Transverse colon (tissue), 4 donors: ENCODE data around the gene TFAP2A. TPM values are rescaled to one million over a fixed set of nuclear protein-coding genes. Genes with fewer than 3 reads are reported as not detected.

ENCODE experiments used
- DNase-seq: peaks from one replicate; pipeline ENCODE4 v3.0.0-alpha.2; 2019
- H3K27ac ChIP-seq, 4 donors: fragments of 200-600 bp; sonication (generic); 2 replicates each; pipeline ENCODE4 v1.5.1; 2016 to 2018; ENCODE audit warnings: inconsistent platforms in 4 of 4
- H3K27me3 ChIP-seq: fragments of 200-600 bp; sonication (generic); 2 replicates; pipeline ENCODE4 v1.5.1; 2017; ENCODE audit warnings: inconsistent platforms
- H3K36me3 ChIP-seq, 4 donors: fragments of 200-600 bp; sonication (generic); 2 replicates each; pipeline ENCODE4 v1.5.1; 2017 to 2019; ENCODE audit warnings: inconsistent platforms in 4 of 4
- H3K4me1 ChIP-seq, 4 donors: fragments of 200-600 bp; sonication (generic); 2 replicates each; pipeline ENCODE4 v1.5.1; 2017 to 2020; ENCODE audit warnings: inconsistent platforms in 4 of 4
- H3K4me3 ChIP-seq, 4 donors: fragments of 200-600 bp; sonication (generic); 1 replicate in 1 of 4; 2 replicates in 3 of 4; pipeline versions ENCODE4 v1.5.1 to v1.6.1; 2017 to 2019; ENCODE audit warnings: inconsistent platforms in 4 of 4
- H3K9me3 ChIP-seq, 2 donors: fragments of 200-600 bp; sonication (generic); 2 replicates each; pipeline ENCODE4 v1.5.1; 2017 to 2019; ENCODE audit warnings: inconsistent platforms in 2 of 2
- CTCF ChIP-seq, 5 experiments: fragments of 200-600 bp in 3 of 5; fragments of 450-650 bp in 2 of 5; sonication (generic) in 3 of 5; IDR thresholded peaks; 1 replicate in 2 of 5; 2 replicates in 3 of 5; pipeline ENCODE4 v1.5.1; 2016 to 2017; ENCODE audit warnings: antibody characterized with exemption in 5 of 5, inconsistent platforms in 3 of 5, mild to moderate bottlenecking in 2 of 5, moderate library complexity in 1 of 5
- EP300 ChIP-seq: sonication (generic); formaldehyde crosslinking; IDR thresholded peaks from one replicate; pipeline ENCODE4 v1.6.1; 2017; ENCODE audit warnings: antibody characterized with exemption, low read depth
- POLR2A ChIP-seq: fragments of 450-650 bp; IDR thresholded peaks from one replicate; pipeline ENCODE4 v1.6.1; 2016; ENCODE audit warnings: antibody characterized with exemption, mild to moderate bottlenecking, moderate library complexity
- POLR2AphosphoS5 ChIP-seq, 3 donors: sonication (generic); formaldehyde crosslinking; IDR thresholded peaks; one replicate each; pipeline ENCODE4 v1.6.1; 2016; ENCODE audit warnings: antibody characterized with exemption in 3 of 3
- WGBS, 2 donors: methylation state at CpG; one replicate each; pipeline ENCODE4 v1.1.5; 2018; ENCODE audit warnings: low coverage in 1 of 2; 5-methylcytosine and 5-hydroxymethylcytosine counted together
- in situ Hi-C, 4 donors: fragments of 200-750 bp; cut with MboI; loops; one replicate each; pipeline versions ENCODE4 v1.15.0 to v1.15.1; 2017; ENCODE audit warnings: low sequenced_read_pairs in 3 of 4, low pct_ligation_motif_present in 1 of 4, low pct_unique_long_range_greater_than_20kb in 1 of 4
- intact Hi-C: fragments of 100-400 bp; cut with DNase I; formaldehyde crosslinking; loops from one replicate; pipeline ENCODE4 v1.15.1; 2023; ENCODE audit warnings: low total_unique reads
- total RNA-seq, 4 donors: library from RNA; depleted of rRNA; stranded (reverse); fragments of >200 nt; gene quantifications; one replicate each; pipeline ENCODE4 v1.1.0, GENCODE V29; 2016

TFAP2A gene
- total RNA-seq, 4 donors from 2014 or later, result not detected

- Histone ChIP-seq H3K4me3 (no peak overlapping the region), H3K27me3 (no peaks in the 10 kb centered on the region), H3K4me1 (no peaks in the 10 kb centered on the region), H3K9me3 (no peaks in the 10 kb centered on the region), H3K36me3 (no peaks in the 10 kb centered on the region), H3K27ac (no peak overlapping the region)
- intact Hi-C loops, result no loop called here
- DNase-seq, result no peak
- WGBS, 2 donors, result 81 to 86% methylated on average over 6 of the region's 6 CpGs
- TF ChIP-seq EP300, result no peak
- no peak for TF ChIP-seq POLR2A
- no peak for TF ChIP-seq CTCF (IDR thresholded peaks at IDR 0.05)
- TF ChIP-seq POLR2AphosphoS5 (IDR thresholded peaks at IDR 0.05), result no peak
- in situ Hi-C loops, result no loop called here
Measured at GRCh38 chr6:10363911-10364310, 51.0 kb downstream of the TFAP2A start.

GRCh38 chr6:10362300-10362699 lies 52.6 kb downstream of the TFAP2A start:
- 72 to 77% methylated on average over 2 of the region's 2 CpGs for WGBS, 2 donors
- Histone ChIP-seq H3K4me3 (no peak overlapping the region), H3K9me3 (no peaks in the 10 kb centered on the region), H3K27me3 (no peaks in the 10 kb centered on the region), H3K36me3 (no peaks in the 10 kb centered on the region), H3K27ac (no peak overlapping the region), H3K4me1 (no peaks in the 10 kb centered on the region)
- no peak for DNase-seq
- in situ Hi-C loops, result no loop called here
- TF ChIP-seq EP300, result no peak
- TF ChIP-seq POLR2AphosphoS5 (IDR thresholded peaks at IDR 0.05), result no peak
- TF ChIP-seq POLR2A, result no peak
- no peak for TF ChIP-seq CTCF (IDR thresholded peaks at IDR 0.05)
- intact Hi-C loops, result no loop called here

GRCh38 chr6:10361428-10361827 lies 53.4 kb downstream of the TFAP2A start:
- no peaks in the 10 kb centered on the region for H3K36me3 ChIP-seq
- H3K4me3 ChIP-seq, result no peak overlapping the region
- 89 to 100% methylated on average over 1 to 4 of the region's 4 CpGs for WGBS, 2 donors
- TF ChIP-seq POLR2AphosphoS5 (IDR thresholded peaks at IDR 0.05) (no peak), POLR2A (no peak)
- H3K27ac ChIP-seq, result no peak overlapping the region
- H3K9me3 ChIP-seq, result no peaks in the 10 kb centered on the region
- no peak for DNase-seq
- in situ Hi-C loops, result no loop called here
- no peaks in the 10 kb centered on the region for H3K4me1 ChIP-seq
- intact Hi-C loops, result no loop called here
- H3K27me3 ChIP-seq, result no peaks in the 10 kb centered on the region

- H3K36me3 ChIP-seq, result no peaks in the 10 kb centered on the region
- H3K4me3 ChIP-seq, result no peak overlapping the region
- intact Hi-C loops (no loop called here), in situ Hi-C loops (no loop called here)
- H3K9me3 ChIP-seq, result no peaks in the 10 kb centered on the region
- 59% methylated on average over 1 of the region's 1 CpG; no CpG with 5 or more reads in 1 of the 2 donors for WGBS, 2 donors
- no peaks in the 10 kb centered on the region for H3K4me1 ChIP-seq
- TF ChIP-seq CTCF (IDR thresholded peaks at IDR 0.05), result no peak
- TF ChIP-seq EP300, result no peak
- TF ChIP-seq POLR2A, result no peak
- no peak for TF ChIP-seq POLR2AphosphoS5 (IDR thresholded peaks at IDR 0.05)
- H3K27me3 ChIP-seq, result no peaks in the 10 kb centered on the region
- no peak for DNase-seq
- no peak overlapping the region for H3K27ac ChIP-seq
Measured at GRCh38 chr6:10359581-10359980, 55.3 kb downstream of the TFAP2A start.

GRCh38 chr6:10355115-10355702 lies 59.7 kb downstream of the TFAP2A start:
- no peaks in the 10 kb centered on the region for H3K9me3 ChIP-seq
- H3K27me3 ChIP-seq, result no peaks in the 10 kb centered on the region
- TF ChIP-seq EP300 (no peak), POLR2AphosphoS5 (IDR thresholded peaks at IDR 0.05) (no peak), POLR2A (no peak), CTCF (IDR thresholded peaks at IDR 0.05) (no peak)
- intact Hi-C loops (no loop called here), in situ Hi-C loops (no loop called here)
- DNase-seq, result no peak
- H3K4me1 ChIP-seq, result no peaks in the 10 kb centered on the region
- no peaks in the 10 kb centered on the region for H3K36me3 ChIP-seq
- H3K4me3 ChIP-seq, result no peak overlapping the region
- no peak overlapping the region for H3K27ac ChIP-seq
- 42 to 64% methylated on average over 3 to 6 of the region's 6 CpGs for WGBS, 2 donors
